Heart left ventricle (tissue), 13 donors: ENCODE data around the gene TAC3.

ENCODE experiments used
- CTCF ChIP-seq, 12 donors: fragments of 200-600 bp; sonication (generic) in 4 of 12; IDR thresholded peaks; one replicate each; pipeline versions ENCODE4 v1.5.0 to v1.8.0; 2018 to 2022; ENCODE audit warnings: antibody characterized with exemption in 12 of 12, mild to moderate bottlenecking in 5 of 12
- POLR2A ChIP-seq, 2 donors: fragments of 450-650 bp; IDR thresholded peaks; one replicate each; pipeline ENCODE4 v1.6.1; 2017; ENCODE audit warnings: antibody characterized with exemption in 2 of 2, mild to moderate bottlenecking in 2 of 2, moderate library complexity in 2 of 2
- donor health status: ischemic (EF 13 %, LVEDD 7.1; RV severe dilation, severe dysfunction).
- donor health status: DM: no; HTN: yes; CAD: no.
- donor health status: DM: no; HTN: no; CAD: no.
- donor health status: ischemic (EF 25% LVEDD 6.9; RV normal size, moderate dysfunction).
- donor health status: ischemic (EF 25% LVEDD 5.7; RV mildly dilated, moderate dysfunction).
- donor health status: ischemic (EF 35%, LVEDD 5.7; RV mildly dilated, moderate dysfunction).
- donor health status: nonischemic (EF 11% LVEDD 7.7; RV severe dilation, severe dysfunction).
- donor health status: DM: yes; HTN: yes; CAD: no.
- donor health status: PGD.
- donor health status: ischemic (EF 29% LVEDD 5.4; RV normal size, mild dysfunction).
- donor health status: nonischemic (EF 23%, LVEDD 6.1; RV moderate dilation, normal function).

- no peak for TF ChIP-seq CTCF (IDR thresholded peaks at IDR 0.05)
- TF ChIP-seq POLR2A (IDR thresholded peaks at IDR 0.05), result no peak
Measured at GRCh38 chr12:57011438-57012424, 4.6 kb downstream of the TAC3 start.
